ENCODE data around the gene SAMD10. TPM values are rescaled to one million over a fixed set of nuclear protein-coding genes. Genes with fewer than 3 reads are reported as not detected.
"Not testable (repeated sequence)": the region's sequence is repeated elsewhere in the genome, so short reads cannot be mapped to it uniquely, and the experiment has no call there.

Gene SAMD10
- total RNA-seq, 2 donors from 2014 or later = 8.2 to 65.4 TPM

GRCh38 chr20:63942969-63943807 lies 36.3 kb downstream of the SAMD10 start:
- no peaks in the 10 kb centered on the region for H3K9me3 Mint-ChIP-seq
- ATAC-seq = no peak
- peak overlapping the region in 1 of 2 donors; percentile 35 for H3K27ac Mint-ChIP-seq
- H3K36me3 Mint-ChIP-seq = peaks cover 0 to 3% of the 10 kb centered on the region in 2 donors
- no peak for DNase-seq (ENCODE audit: low spot score in 2 of 2)

GRCh38 chr20:63942250-63942951 lies 37.0 kb downstream of the SAMD10 start:
- H3K36me3 Mint-ChIP-seq = no peaks in the 10 kb centered on the region
- H3K27ac Mint-ChIP-seq = peak overlapping the region; percentile 51 to 74
- DNase-seq (ENCODE audit: low spot score in 2 of 2) (peak; percentile 50 to 56), ATAC-seq (peak; percentile 25 to 38)
- H3K9me3 Mint-ChIP-seq = no peaks in the 10 kb centered on the region

GRCh38 chr20:63941282-63942081 lies 38.0 kb downstream of the SAMD10 start:
- peak overlapping the region; percentile 51 to 91 for H3K27ac Mint-ChIP-seq
- no peaks in the 10 kb centered on the region for H3K9me3 Mint-ChIP-seq
- ATAC-seq = peak; percentile 78 to 79
- H3K36me3 Mint-ChIP-seq = no peaks in the 10 kb centered on the region
- DNase-seq (ENCODE audit: low spot score in 2 of 2) = peak; percentile 62 to 66

- H3K27ac Mint-ChIP-seq = no peak overlapping the region
- ATAC-seq (no peak), DNase-seq (ENCODE audit: low spot score in 2 of 2) (peak in 1 of 2 donors; percentile 57)
- H3K36me3 Mint-ChIP-seq = no peaks in the 10 kb centered on the region
- H3K9me3 Mint-ChIP-seq = no peaks in the 10 kb centered on the region
These were observed 38.8 kb downstream of the SAMD10 start for GRCh38 chr20:63940472-63941266.

- Mint-ChIP-seq H3K27ac (no peak overlapping the region), H3K9me3 (no peaks in the 10 kb centered on the region), H3K36me3 (no peaks in the 10 kb centered on the region)
- no peak for DNase-seq (ENCODE audit: low spot score in 2 of 2)
- no peak for ATAC-seq
These were observed 39.4 kb downstream of the SAMD10 start for GRCh38 chr20:63940071-63940471.

GRCh38 chr20:63939061-63939935 lies 40.1 kb downstream of the SAMD10 start:
- DNase-seq (ENCODE audit: low spot score in 2 of 2) (no peak), ATAC-seq (no peak)
- no peak overlapping the region for H3K27ac Mint-ChIP-seq
- H3K36me3 Mint-ChIP-seq = no peaks in the 10 kb centered on the region
- no peaks in the 10 kb centered on the region for H3K9me3 Mint-ChIP-seq

GRCh38 chr20:63937596-63937995 lies 41.8 kb downstream of the SAMD10 start:
- no peaks in the 10 kb centered on the region for H3K36me3 Mint-ChIP-seq

GRCh38 chr20:63935447-63935846 lies 44.0 kb downstream of the SAMD10 start:
- no peak for ATAC-seq
- H3K9me3 Mint-ChIP-seq = no peaks in the 10 kb centered on the region
- no peak for DNase-seq (ENCODE audit: low spot score in 2 of 2)
- peak overlapping the region in 1 of 2 donors; percentile 57 for H3K27ac Mint-ChIP-seq
- no peaks in the 10 kb centered on the region for H3K36me3 Mint-ChIP-seq

More at GRCh38 chr20:63937596-63937995, 41.8 kb downstream of the SAMD10 start:
- no peak for DNase-seq (ENCODE audit: low spot score in 2 of 2)
- no peak for ATAC-seq
- H3K9me3 Mint-ChIP-seq = no peaks in the 10 kb centered on the region
- H3K27ac Mint-ChIP-seq = no peak overlapping the region

GRCh38 chr20:63934271-63935068 lies 45.0 kb downstream of the SAMD10 start:
- H3K27ac Mint-ChIP-seq = peak overlapping the region in 1 of 2 donors; percentile 57
- H3K9me3 Mint-ChIP-seq = no peaks in the 10 kb centered on the region
- DNase-seq (ENCODE audit: low spot score in 2 of 2) (no peak), ATAC-seq (no peak)
- peaks cover 0 to 4% of the 10 kb centered on the region in 2 donors for H3K36me3 Mint-ChIP-seq

- DNase-seq (ENCODE audit: low spot score in 2 of 2) (no peak), ATAC-seq (no peak)
- H3K9me3 Mint-ChIP-seq = no peaks in the 10 kb centered on the region
- no peak overlapping the region for H3K27ac Mint-ChIP-seq
- peaks cover 4 to 8% of the 10 kb centered on the region in 2 donors for H3K36me3 Mint-ChIP-seq
These were observed 45.8 kb downstream of the SAMD10 start for GRCh38 chr20:63933646-63934045.

GRCh38 chr20:63932606-63933160 lies 46.8 kb downstream of the SAMD10 start:
- H3K27ac Mint-ChIP-seq = no peak overlapping the region
- peaks cover 8 to 11% of the 10 kb centered on the region in 2 donors for H3K36me3 Mint-ChIP-seq
- ATAC-seq (peak in 1 of 2 donors; percentile 22), DNase-seq (ENCODE audit: low spot score in 2 of 2) (no peak)
- no peaks in the 10 kb centered on the region for H3K9me3 Mint-ChIP-seq

GRCh38 chr20:63931735-63932134 lies 47.7 kb downstream of the SAMD10 start:
- H3K36me3 Mint-ChIP-seq = peaks cover 8 to 11% of the 10 kb centered on the region in 2 donors
- DNase-seq (ENCODE audit: low spot score in 2 of 2) (no peak), ATAC-seq (peak in 1 of 2 donors; percentile 10)
- H3K9me3 Mint-ChIP-seq = no peaks in the 10 kb centered on the region
- peak overlapping the region in 1 of 2 donors; percentile 36 for H3K27ac Mint-ChIP-seq

GRCh38 chr20:63930971-63931553 lies 48.4 kb downstream of the SAMD10 start:
- H3K36me3 Mint-ChIP-seq = peaks cover 8 to 11% of the 10 kb centered on the region in 2 donors
- H3K27ac Mint-ChIP-seq = no peak overlapping the region
- DNase-seq (ENCODE audit: low spot score in 2 of 2) (no peak), ATAC-seq (peak in 1 of 2 donors; percentile 3)
- no peaks in the 10 kb centered on the region for H3K9me3 Mint-ChIP-seq

- not testable (repeated sequence) for DNase-seq (ENCODE audit: low spot score in 2 of 2); H3K9me3 Mint-ChIP-seq; ATAC-seq
- Mint-ChIP-seq H3K27ac (peak overlapping the region in 1 of 2 donors; percentile 36), H3K36me3 (peaks cover 8 to 11% of the 10 kb centered on the region in 2 donors)
These were observed 50.0 kb downstream of the SAMD10 start for GRCh38 chr20:63929473-63929883.
